Neural cell (in vitro differentiated cells): ENCODE data around the gene NDUFB8.

Source experiments
- POLR2AphosphoS5 ChIP-seq: IDR thresholded peaks from 2 replicates; pipeline ENCODE4 v1.6.1; 2012
- REST ChIP-seq: IDR thresholded peaks from 2 replicates; pipeline ENCODE4 v1.6.1; 2012; ENCODE audit warnings: borderline replicate concordance

- TF ChIP-seq REST (no peak), POLR2AphosphoS5 (no peak)
Observed at GRCh38 chr10:100489396-100489795, 40.3 kb downstream of the NDUFB8 start.
